HepG2 (cell line): ENCODE measurements around the gene SFXN1. TPM values are rescaled to one million over a fixed set of nuclear protein-coding genes. Genes with fewer than 3 reads are reported as not detected.

Experiments used
- ATAC-seq: fragments of 200-7000 bp; cut with Tn5 transposase; 3 replicates; pipeline ENCODE4 v1.9.1; 2020; ENCODE audit warnings: mild to moderate bottlenecking, moderate library complexity
- BruUV-seq: library from RNA; stranded (reverse); fragments of 400-500 nt; replicated peaks from 2 replicates; lab custom pipeline; 2021; lab: Mats Ljungman, UMichigan
- CTCF ChIA-PET: fragments of 300-600 bp; formaldehyde crosslinking; extraction: SDS; loops from one replicate; lab custom pipeline; 2021; ENCODE audit warnings: low total read pairs, inconsistent platforms, low intra/inter-chr PET ratio; lab: Yijun Ruan, JAX
- POLR2A ChIA-PET: fragments of 350-600 bp; sonication (Branson Sonifier 250); formaldehyde crosslinking; loops from one replicate; lab custom pipeline; 2020; ENCODE audit warnings: antibody characterized with exemption, inconsistent platforms; lab: Yijun Ruan, JAX
- DNase-seq: peaks from one replicate; pipeline ENCODE4 v3.0.0-alpha.2; 2015; ENCODE audit warnings: low spot score
- FAIRE-seq: peaks from 3 replicates; lab custom pipeline; 2011; peaks lifted over from hg19 to GRCh38; lab: Jason Lieb, UNC
- H2AFZ ChIP-seq: one replicate; pipeline ENCODE4 v1.6.1; 2011; ENCODE audit warnings: low read length, inconsistent platforms
- H3K27ac ChIP-seq: fragments of 300-600 bp; 3 replicates; pipeline ENCODE4 v1.8.0; 2011; ENCODE audit warnings: mixed run types, mild to moderate bottlenecking, mixed read lengths, low read length, inconsistent platforms; ENCODE audit not compliant: insufficient read depth; ENCODE audit errors: extremely low read length
- H3K27me3 ChIP-seq, 2 experiments: fragments of 200-600 bp in 1 of 2; 2 replicates in 1 of 2; 3 replicates in 1 of 2; pipeline versions ENCODE4 v1.6.0 to v1.8.0; 2011; ENCODE audit warnings: low read length in 2 of 2, mild to moderate bottlenecking in 2 of 2, moderate library complexity in 2 of 2, inconsistent platforms in 1 of 2; ENCODE audit not compliant: insufficient read depth in 2 of 2, control insufficient read depth in 1 of 2
- H3K36me3 ChIP-seq, 2 experiments: fragments of 200-600 bp in 1 of 2; replicated peaks in 1 of 2; 2 replicates in 1 of 2; 3 replicates in 1 of 2; pipeline versions ENCODE4 v1.5.1 to v1.8.0; 2011; ENCODE audit warnings: low read length in 2 of 2, inconsistent platforms in 1 of 2; ENCODE audit not compliant: insufficient read depth in 2 of 2, control insufficient read depth in 1 of 2
- H3K4me1 ChIP-seq: 2 replicates; pipeline ENCODE4 v1.5.1; 2012; ENCODE audit warnings: low read length, inconsistent platforms; ENCODE audit not compliant: insufficient read depth
- H3K4me2 ChIP-seq: 2 replicates; pipeline ENCODE4 v1.6.0; 2011; ENCODE audit warnings: low read depth, low read length, inconsistent platforms
- H3K4me3 ChIP-seq, 3 experiments: fragments of 200-600 bp in 1 of 3; sonication (generic), shearing (Covaris generic) in 1 of 3; replicated peaks in 1 of 3; 2 replicates each; pipeline ENCODE4 v1.5.1; 2011 to 2016; ENCODE audit warnings: low read length in 3 of 3, inconsistent platforms in 2 of 3, low read depth in 2 of 3, mild to moderate bottlenecking in 2 of 3, control low read depth in 1 of 3, mixed read lengths in 1 of 3; ENCODE audit not compliant: insufficient read depth in 1 of 3
- H3K79me2 ChIP-seq: one replicate; pipeline ENCODE4 v1.6.1; 2011; ENCODE audit warnings: low read length, inconsistent platforms; ENCODE audit not compliant: insufficient read depth
- H3K9ac ChIP-seq: 2 replicates; pipeline ENCODE4 v1.6.0; 2011; ENCODE audit warnings: mild to moderate bottlenecking, low read depth, low read length, inconsistent platforms; ENCODE audit not compliant: insufficient read depth
- H3K9me3 ChIP-seq: 2 replicates; pipeline ENCODE4 v1.5.1; 2012; ENCODE audit warnings: mild to moderate bottlenecking, low read length
- H4K20me1 ChIP-seq: 2 replicates; pipeline ENCODE4 v1.6.0; 2011; ENCODE audit warnings: inconsistent platforms, mild to moderate bottlenecking, low read length, moderate library complexity; ENCODE audit not compliant: insufficient read depth
- FOXO1 ChIP-seq: sonication (generic); formaldehyde crosslinking; IDR thresholded peaks from 2 replicates; pipeline ENCODE4 v1.4.0; 2020; ENCODE audit warnings: missing genetic modification reagents
- NFATC3 ChIP-seq: sonication (generic); formaldehyde crosslinking; IDR thresholded peaks from 2 replicates; pipeline ENCODE4 v1.5.1; 2020; ENCODE audit warnings: mild to moderate bottlenecking, missing genetic modification reagents
- RBM39 ChIP-seq: fragments of 200-400 bp; formaldehyde crosslinking; IDR thresholded peaks from one replicate; pipeline ENCODE4 v1.6.1; 2018; ENCODE audit warnings: antibody characterized with exemption, mild to moderate bottlenecking, low read depth, low read length; ENCODE audit not compliant: poor library complexity, severe bottlenecking
- RFX1 ChIP-seq: fragments of 450-650 bp; IDR thresholded peaks from 2 replicates; pipeline ENCODE4 v1.6.1; 2017
- SMC3 ChIP-seq: IDR thresholded peaks from 2 replicates; pipeline ENCODE4 v1.6.1; 2011; ENCODE audit warnings: low read length, improper control_type of control experiment
- THAP11 ChIP-seq: IDR thresholded peaks from 2 replicates; pipeline ENCODE4 v1.6.1; 2016; ENCODE audit warnings: missing biosample characterization, missing genetic modification reagents
- ZNF292 ChIP-seq: sonication (generic); formaldehyde crosslinking; IDR thresholded peaks from 2 replicates; pipeline ENCODE4 v1.8.1; 2022; ENCODE audit warnings: mild to moderate bottlenecking, low read depth, missing genetic modification reagents, borderline replicate concordance
- WGBS: methylation state at CpG from one replicate; pipeline ENCODE4 v1.1.6; 2017; ENCODE audit warnings: low lambda C conversion rate; 5-methylcytosine and 5-hydroxymethylcytosine counted together
- in situ Hi-C: cut with HindIII; loops from 2 replicates; pipeline ENCODE4 v1.10.0; 2017; ENCODE audit warnings: low pct_unique_long_range_greater_than_20kb; ENCODE audit not compliant: extremely low pct_ligation_motif_present
- intact Hi-C: fragments of 100-400 bp; cut with micrococcal nuclease; formaldehyde crosslinking; loops from one replicate; pipeline ENCODE4 v1.10.0; 2022; ENCODE audit not compliant: unreplicated experiment
- polyA plus RNA-seq, 8 experiments: library from polyadenylated mRNA; depleted of rRNA in 3 of 8; stranded (reverse) in 7 of 8; unstranded in 1 of 8; fragments of >200 nt; fragmentation: Illumina TruSeq in 4 of 8; extraction: Trizol in 4 of 8; gene quantifications; 2 replicates each; pipeline versions ENCODE4 v1.2.1 to v1.2.3, GENCODE V29; 2011 to 2016; ENCODE audit warnings: low read depth in 4 of 8, missing spikeins in 1 of 8, mixed read lengths in 1 of 8; ENCODE audit not compliant: insufficient read depth in 1 of 8
- total RNA-seq, 5 experiments: library from RNA; depleted of rRNA; stranded (reverse); fragments of >200 nt; fragmentation: Illumina TruSeq; extraction: Trizol; gene quantifications; 2 replicates each; pipeline ENCODE4 v1.2.3, GENCODE V29; 2016; ENCODE audit warnings: low read depth in 1 of 5
- TF ChIP-seq, protein P1 (sequence below): fragments of 450-650 bp; IDR thresholded peaks from 2 replicates; pipeline ENCODE4 v1.6.1; 2017
- TF ChIP-seq, protein P2 (sequence below): sonication (generic); formaldehyde crosslinking; IDR thresholded peaks from 2 replicates; pipeline ENCODE4 v1.4.0; 2020; ENCODE audit warnings: missing genetic modification reagents, borderline replicate concordance
- TF ChIP-seq, protein P3 (sequence below): sonication (generic); formaldehyde crosslinking; IDR thresholded peaks from 2 replicates; pipeline ENCODE4 v1.4.0; 2020; ENCODE audit warnings: missing genetic modification reagents
- TF ChIP-seq, protein P4 (sequence below): IDR thresholded peaks from 2 replicates; pipeline ENCODE4 v1.6.1; 2016

The SFXN1 gene
- total and polyA plus RNA-seq, 2 of the 13 experiments (the other 11 are each of a cell fraction or from before 2014, with no cell fraction given): 122 to 135 TPM

DNA sequence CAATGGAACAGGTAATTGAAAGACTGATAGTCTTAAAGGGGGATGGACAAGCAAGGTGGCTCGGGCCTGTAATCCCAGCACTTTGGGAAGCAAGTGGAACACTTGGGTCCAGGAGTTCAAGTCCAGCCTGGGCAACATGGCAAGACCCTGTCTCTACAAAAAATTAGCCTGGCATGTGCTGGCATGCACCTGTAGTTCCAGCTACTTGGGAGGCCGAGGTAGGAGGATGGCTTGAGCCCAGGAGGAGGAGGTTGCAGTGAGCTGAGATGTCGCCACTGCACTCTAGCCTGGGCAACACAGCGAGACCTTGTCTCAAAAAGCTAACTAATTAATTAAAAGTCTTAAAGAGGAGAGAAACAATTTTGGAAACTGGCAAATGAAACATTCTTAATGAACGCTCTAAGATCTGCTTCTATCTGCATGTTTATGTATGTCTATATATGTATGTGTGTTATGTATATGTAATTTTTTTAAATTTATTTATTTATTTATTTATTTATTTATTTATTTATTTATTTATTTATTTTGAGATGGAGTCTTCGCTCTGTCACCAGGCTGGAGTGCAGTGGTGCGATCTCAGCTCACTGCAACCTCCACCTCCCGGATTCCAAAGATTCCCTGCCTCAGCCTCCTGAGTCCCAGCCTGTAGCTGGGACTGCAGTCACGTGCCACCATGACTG lies 80.6 kb downstream of the SFXN1 start:
- H3K4me2 ChIP-seq: no peak overlapping the region
- in situ Hi-C loops: no loop called here
- POLR2A ChIA-PET: no interaction called here
- no peak overlapping the region for H3K27ac ChIP-seq
- H3K9me3 ChIP-seq: no peaks in the 10 kb centered on the region
- no peak overlapping the region for H3K4me3 ChIP-seq
- CTCF ChIA-PET: no interaction called here
- H3K36me3 ChIP-seq: no peaks in the 10 kb centered on the region
- H2AFZ ChIP-seq: no peak overlapping the region
- H3K27me3 ChIP-seq: peaks cover 0 to 23% of the 10 kb centered on the region in 2 experiments; a peak in 3 of 5 replicates
- intact Hi-C loops: no loop called here
- no peak for FAIRE-seq
- ATAC-seq: no peak
- H3K4me1 ChIP-seq: peaks cover 10% of the 10 kb centered on the region
- TF ChIP-seq, protein P1, sequence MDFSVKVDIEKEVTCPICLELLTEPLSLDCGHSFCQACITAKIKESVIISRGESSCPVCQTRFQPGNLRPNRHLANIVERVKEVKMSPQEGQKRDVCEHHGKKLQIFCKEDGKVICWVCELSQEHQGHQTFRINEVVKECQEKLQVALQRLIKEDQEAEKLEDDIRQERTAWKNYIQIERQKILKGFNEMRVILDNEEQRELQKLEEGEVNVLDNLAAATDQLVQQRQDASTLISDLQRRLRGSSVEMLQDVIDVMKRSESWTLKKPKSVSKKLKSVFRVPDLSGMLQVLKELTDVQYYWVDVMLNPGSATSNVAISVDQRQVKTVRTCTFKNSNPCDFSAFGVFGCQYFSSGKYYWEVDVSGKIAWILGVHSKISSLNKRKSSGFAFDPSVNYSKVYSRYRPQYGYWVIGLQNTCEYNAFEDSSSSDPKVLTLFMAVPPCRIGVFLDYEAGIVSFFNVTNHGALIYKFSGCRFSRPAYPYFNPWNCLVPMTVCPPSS: no peak
- TF ChIP-seq NFATC3 (CRISPR knock-in tag) (no peak), THAP11 (CRISPR knock-in tag) (no peak), FOXO1 (CRISPR knock-in tag) (no peak), RBM39 (no peak), SMC3 (no peak), RFX1 (no peak), ZNF292 (CRISPR knock-in tag) (no peak)
- TF ChIP-seq, protein P2, sequence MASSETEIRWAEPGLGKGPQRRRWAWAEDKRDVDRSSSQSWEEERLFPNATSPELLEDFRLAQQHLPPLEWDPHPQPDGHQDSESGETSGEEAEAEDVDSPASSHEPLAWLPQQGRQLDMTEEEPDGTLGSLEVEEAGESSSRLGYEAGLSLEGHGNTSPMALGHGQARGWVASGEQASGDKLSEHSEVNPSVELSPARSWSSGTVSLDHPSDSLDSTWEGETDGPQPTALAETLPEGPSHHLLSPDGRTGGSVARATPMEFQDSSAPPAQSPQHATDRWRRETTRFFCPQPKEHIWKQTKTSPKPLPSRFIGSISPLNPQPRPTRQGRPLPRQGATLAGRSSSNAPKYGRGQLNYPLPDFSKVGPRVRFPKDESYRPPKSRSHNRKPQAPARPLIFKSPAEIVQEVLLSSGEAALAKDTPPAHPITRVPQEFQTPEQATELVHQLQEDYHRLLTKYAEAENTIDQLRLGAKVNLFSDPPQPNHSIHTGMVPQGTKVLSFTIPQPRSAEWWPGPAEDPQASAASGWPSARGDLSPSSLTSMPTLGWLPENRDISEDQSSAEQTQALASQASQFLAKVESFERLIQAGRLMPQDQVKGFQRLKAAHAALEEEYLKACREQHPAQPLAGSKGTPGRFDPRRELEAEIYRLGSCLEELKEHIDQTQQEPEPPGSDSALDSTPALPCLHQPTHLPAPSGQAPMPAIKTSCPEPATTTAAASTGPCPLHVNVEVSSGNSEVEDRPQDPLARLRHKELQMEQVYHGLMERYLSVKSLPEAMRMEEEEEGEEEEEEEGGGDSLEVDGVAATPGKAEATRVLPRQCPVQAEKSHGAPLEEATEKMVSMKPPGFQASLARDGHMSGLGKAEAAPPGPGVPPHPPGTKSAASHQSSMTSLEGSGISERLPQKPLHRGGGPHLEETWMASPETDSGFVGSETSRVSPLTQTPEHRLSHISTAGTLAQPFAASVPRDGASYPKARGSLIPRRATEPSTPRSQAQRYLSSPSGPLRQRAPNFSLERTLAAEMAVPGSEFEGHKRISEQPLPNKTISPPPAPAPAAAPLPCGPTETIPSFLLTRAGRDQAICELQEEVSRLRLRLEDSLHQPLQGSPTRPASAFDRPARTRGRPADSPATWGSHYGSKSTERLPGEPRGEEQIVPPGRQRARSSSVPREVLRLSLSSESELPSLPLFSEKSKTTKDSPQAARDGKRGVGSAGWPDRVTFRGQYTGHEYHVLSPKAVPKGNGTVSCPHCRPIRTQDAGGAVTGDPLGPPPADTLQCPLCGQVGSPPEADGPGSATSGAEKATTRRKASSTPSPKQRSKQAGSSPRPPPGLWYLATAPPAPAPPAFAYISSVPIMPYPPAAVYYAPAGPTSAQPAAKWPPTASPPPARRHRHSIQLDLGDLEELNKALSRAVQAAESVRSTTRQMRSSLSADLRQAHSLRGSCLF (CRISPR knock-in tag): no peak
- TF ChIP-seq, protein P3, sequence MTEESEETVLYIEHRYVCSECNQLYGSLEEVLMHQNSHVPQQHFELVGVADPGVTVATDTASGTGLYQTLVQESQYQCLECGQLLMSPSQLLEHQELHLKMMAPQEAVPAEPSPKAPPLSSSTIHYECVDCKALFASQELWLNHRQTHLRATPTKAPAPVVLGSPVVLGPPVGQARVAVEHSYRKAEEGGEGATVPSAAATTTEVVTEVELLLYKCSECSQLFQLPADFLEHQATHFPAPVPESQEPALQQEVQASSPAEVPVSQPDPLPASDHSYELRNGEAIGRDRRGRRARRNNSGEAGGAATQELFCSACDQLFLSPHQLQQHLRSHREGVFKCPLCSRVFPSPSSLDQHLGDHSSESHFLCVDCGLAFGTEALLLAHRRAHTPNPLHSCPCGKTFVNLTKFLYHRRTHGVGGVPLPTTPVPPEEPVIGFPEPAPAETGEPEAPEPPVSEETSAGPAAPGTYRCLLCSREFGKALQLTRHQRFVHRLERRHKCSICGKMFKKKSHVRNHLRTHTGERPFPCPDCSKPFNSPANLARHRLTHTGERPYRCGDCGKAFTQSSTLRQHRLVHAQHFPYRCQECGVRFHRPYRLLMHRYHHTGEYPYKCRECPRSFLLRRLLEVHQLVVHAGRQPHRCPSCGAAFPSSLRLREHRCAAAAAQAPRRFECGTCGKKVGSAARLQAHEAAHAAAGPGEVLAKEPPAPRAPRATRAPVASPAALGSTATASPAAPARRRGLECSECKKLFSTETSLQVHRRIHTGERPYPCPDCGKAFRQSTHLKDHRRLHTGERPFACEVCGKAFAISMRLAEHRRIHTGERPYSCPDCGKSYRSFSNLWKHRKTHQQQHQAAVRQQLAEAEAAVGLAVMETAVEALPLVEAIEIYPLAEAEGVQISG: no peak
- TF ChIP-seq, protein P4, sequence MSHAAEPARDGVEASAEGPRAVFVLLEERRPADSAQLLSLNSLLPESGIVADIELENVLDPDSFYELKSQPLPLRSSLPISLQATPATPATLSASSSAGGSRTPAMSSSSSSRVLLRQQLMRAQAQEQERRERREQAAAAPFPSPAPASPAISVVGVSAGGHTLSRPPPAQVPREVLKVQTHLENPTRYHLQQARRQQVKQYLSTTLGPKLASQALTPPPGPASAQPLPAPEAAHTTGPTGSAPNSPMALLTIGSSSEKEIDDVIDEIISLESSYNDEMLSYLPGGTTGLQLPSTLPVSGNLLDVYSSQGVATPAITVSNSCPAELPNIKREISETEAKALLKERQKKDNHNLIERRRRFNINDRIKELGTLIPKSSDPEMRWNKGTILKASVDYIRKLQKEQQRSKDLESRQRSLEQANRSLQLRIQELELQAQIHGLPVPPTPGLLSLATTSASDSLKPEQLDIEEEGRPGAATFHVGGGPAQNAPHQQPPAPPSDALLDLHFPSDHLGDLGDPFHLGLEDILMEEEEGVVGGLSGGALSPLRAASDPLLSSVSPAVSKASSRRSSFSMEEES (CRISPR knock-in tag): no peak
- WGBS: 43% methylated on average over 9 of the region's 9 CpGs
- no peaks in the 10 kb centered on the region for H3K79me2 ChIP-seq
- no peaks in the 10 kb centered on the region for H4K20me1 ChIP-seq
- no peak overlapping the region for H3K9ac ChIP-seq
- no TSS peak for BruUV-seq
- DNase-seq: no peak
